HepG2 (cell line): Measurements from ENCODE around the gene DDAH2. TPM values are rescaled to one million over a fixed set of nuclear protein-coding genes. Genes with fewer than 3 reads are reported as not detected.

Source experiments
- ATAC-seq: fragments of 200-7000 bp; cut with Tn5 transposase; 3 replicates; pipeline ENCODE4 v1.9.1; 2020; ENCODE audit warnings: mild to moderate bottlenecking, moderate library complexity
- BruUV-seq: library from RNA; stranded (reverse); fragments of 400-500 nt; replicated peaks from 2 replicates; lab custom pipeline; 2021; lab: Mats Ljungman, UMichigan
- CTCF ChIA-PET: fragments of 300-600 bp; formaldehyde crosslinking; extraction: SDS; loops from one replicate; lab custom pipeline; 2021; ENCODE audit warnings: low total read pairs, inconsistent platforms, low intra/inter-chr PET ratio; lab: Yijun Ruan, JAX
- POLR2A ChIA-PET: fragments of 350-600 bp; sonication (Branson Sonifier 250); formaldehyde crosslinking; loops from one replicate; lab custom pipeline; 2020; ENCODE audit warnings: antibody characterized with exemption, inconsistent platforms; lab: Yijun Ruan, JAX
- DNase-seq: peaks from one replicate; pipeline ENCODE4 v3.0.0-alpha.2; 2015; ENCODE audit warnings: low spot score
- FAIRE-seq: peaks from 3 replicates; lab custom pipeline; 2011; peaks lifted over from hg19 to GRCh38; lab: Jason Lieb, UNC
- H2AFZ ChIP-seq: one replicate; pipeline ENCODE4 v1.6.1; 2011; ENCODE audit warnings: low read length, inconsistent platforms
- H3K27ac ChIP-seq: fragments of 300-600 bp; 3 replicates; pipeline ENCODE4 v1.8.0; 2011; ENCODE audit warnings: mixed run types, mild to moderate bottlenecking, mixed read lengths, low read length, inconsistent platforms; ENCODE audit not compliant: insufficient read depth; ENCODE audit errors: extremely low read length
- H3K27me3 ChIP-seq, 2 experiments: fragments of 200-600 bp in 1 of 2; 2 replicates in 1 of 2; 3 replicates in 1 of 2; pipeline versions ENCODE4 v1.6.0 to v1.8.0; 2011; ENCODE audit warnings: low read length in 2 of 2, mild to moderate bottlenecking in 2 of 2, moderate library complexity in 2 of 2, inconsistent platforms in 1 of 2; ENCODE audit not compliant: insufficient read depth in 2 of 2, control insufficient read depth in 1 of 2
- H3K36me3 ChIP-seq, 2 experiments: fragments of 200-600 bp in 1 of 2; replicated peaks in 1 of 2; 2 replicates in 1 of 2; 3 replicates in 1 of 2; pipeline versions ENCODE4 v1.5.1 to v1.8.0; 2011; ENCODE audit warnings: low read length in 2 of 2, inconsistent platforms in 1 of 2; ENCODE audit not compliant: insufficient read depth in 2 of 2, control insufficient read depth in 1 of 2
- H3K4me1 ChIP-seq: 2 replicates; pipeline ENCODE4 v1.5.1; 2012; ENCODE audit warnings: low read length, inconsistent platforms; ENCODE audit not compliant: insufficient read depth
- H3K4me2 ChIP-seq: 2 replicates; pipeline ENCODE4 v1.6.0; 2011; ENCODE audit warnings: low read depth, low read length, inconsistent platforms
- H3K4me3 ChIP-seq, 3 experiments: fragments of 200-600 bp in 1 of 3; sonication (generic), shearing (Covaris generic) in 1 of 3; replicated peaks in 1 of 3; 2 replicates each; pipeline ENCODE4 v1.5.1; 2011 to 2016; ENCODE audit warnings: low read length in 3 of 3, inconsistent platforms in 2 of 3, low read depth in 2 of 3, mild to moderate bottlenecking in 2 of 3, control low read depth in 1 of 3, mixed read lengths in 1 of 3; ENCODE audit not compliant: insufficient read depth in 1 of 3
- H3K79me2 ChIP-seq: one replicate; pipeline ENCODE4 v1.6.1; 2011; ENCODE audit warnings: low read length, inconsistent platforms; ENCODE audit not compliant: insufficient read depth
- H3K9ac ChIP-seq: 2 replicates; pipeline ENCODE4 v1.6.0; 2011; ENCODE audit warnings: mild to moderate bottlenecking, low read depth, low read length, inconsistent platforms; ENCODE audit not compliant: insufficient read depth
- H3K9me3 ChIP-seq: 2 replicates; pipeline ENCODE4 v1.5.1; 2012; ENCODE audit warnings: mild to moderate bottlenecking, low read length
- H4K20me1 ChIP-seq: 2 replicates; pipeline ENCODE4 v1.6.0; 2011; ENCODE audit warnings: inconsistent platforms, mild to moderate bottlenecking, low read length, moderate library complexity; ENCODE audit not compliant: insufficient read depth
- FOXK2 ChIP-seq: fragments of 450-650 bp; IDR thresholded peaks from 2 replicates; pipeline ENCODE4 v1.6.1; 2016
- HNF4G ChIP-seq, 2 experiments: sonication (generic) in 1 of 2; formaldehyde crosslinking in 1 of 2; IDR thresholded peaks; 2 replicates each; pipeline versions ENCODE4 v1.4.0 to v1.6.1; 2011 to 2020; ENCODE audit warnings: borderline replicate concordance in 2 of 2, low read depth in 2 of 2, mild to moderate bottlenecking in 2 of 2, low read length in 1 of 2, missing genetic modification reagents in 1 of 2, moderate library complexity in 1 of 2
- IKZF4 ChIP-seq: sonication (generic); formaldehyde crosslinking; IDR thresholded peaks from 2 replicates; pipeline ENCODE4 v1.5.1; 2020; ENCODE audit warnings: borderline replicate concordance, mild to moderate bottlenecking, low read depth, missing genetic modification reagents; ENCODE audit errors: not compliant biosample characterization
- LCORL ChIP-seq, 2 experiments: fragments of 450-650 bp in 1 of 2; sonication (generic) in 1 of 2; formaldehyde crosslinking in 1 of 2; IDR thresholded peaks; 2 replicates each; pipeline versions ENCODE4 v1.5.0 to v1.6.1; 2017 to 2020; ENCODE audit warnings: antibody characterized with exemption in 1 of 2, missing genetic modification reagents in 1 of 2
- ZNF335 ChIP-seq: sonication (generic); formaldehyde crosslinking; IDR thresholded peaks from 2 replicates; pipeline ENCODE4 v1.4.0; 2020; ENCODE audit warnings: missing genetic modification reagents
- ZNF33B ChIP-seq: sonication (generic); formaldehyde crosslinking; IDR thresholded peaks from 2 replicates; pipeline ENCODE4 v1.5.1; 2020; ENCODE audit warnings: mild to moderate bottlenecking, missing genetic modification reagents
- ZNF407 ChIP-seq: sonication (generic); formaldehyde crosslinking; IDR thresholded peaks from one replicate; pipeline ENCODE4 v1.5.1; 2020; ENCODE audit warnings: mild to moderate bottlenecking, missing genetic modification reagents; ENCODE audit errors: not compliant biosample characterization
- ZNF784 ChIP-seq: sonication (generic); formaldehyde crosslinking; IDR thresholded peaks from 2 replicates; pipeline ENCODE4 v1.5.1; 2020; ENCODE audit warnings: missing genetic modification reagents, mild to moderate bottlenecking, borderline replicate concordance
- ZSCAN21 ChIP-seq: sonication (generic); formaldehyde crosslinking; IDR thresholded peaks from 2 replicates; pipeline ENCODE4 v1.8.0; 2022; ENCODE audit warnings: mild to moderate bottlenecking, missing genetic modification reagents, moderate library complexity, borderline replicate concordance
- WGBS: methylation state at CpG from one replicate; pipeline ENCODE4 v1.1.6; 2017; ENCODE audit warnings: low lambda C conversion rate; 5-methylcytosine and 5-hydroxymethylcytosine counted together
- in situ Hi-C: cut with HindIII; loops from 2 replicates; pipeline ENCODE4 v1.10.0; 2017; ENCODE audit warnings: low pct_unique_long_range_greater_than_20kb; ENCODE audit not compliant: extremely low pct_ligation_motif_present
- intact Hi-C: fragments of 100-400 bp; cut with micrococcal nuclease; formaldehyde crosslinking; loops from one replicate; pipeline ENCODE4 v1.10.0; 2022; ENCODE audit not compliant: unreplicated experiment
- polyA plus RNA-seq, 8 experiments: library from polyadenylated mRNA; depleted of rRNA in 3 of 8; stranded (reverse) in 7 of 8; unstranded in 1 of 8; fragments of >200 nt; fragmentation: Illumina TruSeq in 4 of 8; extraction: Trizol in 4 of 8; gene quantifications; 2 replicates each; pipeline versions ENCODE4 v1.2.1 to v1.2.3, GENCODE V29; 2011 to 2016; ENCODE audit warnings: low read depth in 4 of 8, missing spikeins in 1 of 8, mixed read lengths in 1 of 8; ENCODE audit not compliant: insufficient read depth in 1 of 8
- total RNA-seq, 5 experiments: library from RNA; depleted of rRNA; stranded (reverse); fragments of >200 nt; fragmentation: Illumina TruSeq; extraction: Trizol; gene quantifications; 2 replicates each; pipeline ENCODE4 v1.2.3, GENCODE V29; 2016; ENCODE audit warnings: low read depth in 1 of 5

The DDAH2 gene
- total and polyA plus RNA-seq, 2 of the 13 experiments (the other 11 are each of a cell fraction or from before 2014, with no cell fraction given), result 16.4 to 21.1 TPM

- no peak for TF ChIP-seq ZNF407 (CRISPR knock-in tag)
Observed at GRCh38 chr6:31729979-31730630, 1.0 kb upstream of the DDAH2 start (continued).

GRCh38 chr6:31729515-31729978 lies 448 bp upstream of the DDAH2 start:
- peaks cover 24 to 39% of the 10 kb centered on the region in 2 experiments for H3K36me3 ChIP-seq
- peak overlapping the region; percentile 72 for H3K27ac ChIP-seq
- CTCF ChIA-PET, result interaction anchor here (0.8 to 4.2 kb wide), 6 partner anchors 9 to 100 kb away, joined by 4 to 74 read pairs (median 4); partner anchors contain the start of gene MSH5
- no peak for TF ChIP-seq ZNF33B (CRISPR knock-in tag)
- no peak for TF ChIP-seq FOXK2
- TF ChIP-seq ZNF784 (CRISPR knock-in tag), result no peak
- no peak for TF ChIP-seq IKZF4 (CRISPR knock-in tag)
- peak; percentile 97 for TF ChIP-seq ZNF335
- TF ChIP-seq ZSCAN21, result 0 out of 2 replicates have a peak, but pooled peaks have one; percentile 33
- TF ChIP-seq LCORL (IDR thresholded peaks at IDR 0.05), result no peak
- TF ChIP-seq LCORL (CRISPR knock-in tag; IDR thresholded peaks at IDR 0.05), result peak; percentile 78; the same call in 1 of the 2 replicates
- 0 out of 2 replicates have a peak, but pooled peaks have one; percentile 36 for TF ChIP-seq HNF4G (IDR thresholded peaks at IDR 0.05; ENCODE audit: borderline replicate concordance, low read depth, low read length)
- TF ChIP-seq HNF4G (CRISPR knock-in tag; IDR thresholded peaks at IDR 0.05; ENCODE audit: borderline replicate concordance, low read depth), result no peak

More at GRCh38 chr6:31729515-31729978, 448 bp upstream of the DDAH2 start:
- WGBS, result 2% methylated on average over 28 of the region's 29 CpGs
- in situ Hi-C loops, result no loop called here
- intact Hi-C loops, result loop anchor here (1.0 kb wide), 2 partner anchors 8 to 40 kb away; no protein-coding TSS in a partner anchor
- DNase-seq, result peak; percentile 86
- ATAC-seq, result peak; percentile 77
- H3K79me2 ChIP-seq, result peaks cover 16% of the 10 kb centered on the region
- peaks cover 56% of the 10 kb centered on the region for H3K4me1 ChIP-seq
- H3K27me3 ChIP-seq, result no peaks in the 10 kb centered on the region
- H3K9me3 ChIP-seq, result no peaks in the 10 kb centered on the region
- H3K9ac ChIP-seq, result peak overlapping the region; percentile 65
- no TSS peak for BruUV-seq
- POLR2A ChIA-PET, result interaction anchor here (0.7 to 11.3 kb wide), 30 partner anchors 9 to 222 kb away, joined by 3 to 279 read pairs (median 5); partner anchors contain the start of genes ABHD16A, BAG6, C6orf47 and CLIC1
- peak; percentile 72 for FAIRE-seq
- H4K20me1 ChIP-seq, result peaks cover 27% of the 10 kb centered on the region; the same call in 1 of the 2 replicates
- H2AFZ ChIP-seq, result no peak overlapping the region
- peak overlapping the region; percentile 86 for H3K4me2 ChIP-seq
- H3K4me3 ChIP-seq, result peak overlapping the region; percentile 60 to 79 (median 72)
